Ishikawa (cell line): ENCODE measurements around the gene ZCCHC8.

Source experiments
- EP300 ChIP-seq: IDR thresholded peaks from 2 replicates; pipeline ENCODE4 v1.6.1; 2012; ENCODE audit warnings: borderline replicate concordance
- MAX ChIP-seq: IDR thresholded peaks from 2 replicates; pipeline ENCODE4 v1.6.1; 2012
- RAD21 ChIP-seq: IDR thresholded peaks from 2 replicates; pipeline ENCODE4 v1.6.1; 2012; ENCODE audit warnings: low read depth
- TAF1 ChIP-seq: IDR thresholded peaks from 2 replicates; pipeline ENCODE4 v1.6.1; 2012; ENCODE audit warnings: low read depth, mild to moderate bottlenecking
- TCF12 ChIP-seq: IDR thresholded peaks from 2 replicates; pipeline ENCODE4 v1.6.1; 2012; ENCODE audit warnings: low read depth
- USF1 ChIP-seq: IDR thresholded peaks from 2 replicates; pipeline ENCODE4 v1.6.1; 2012

- TF ChIP-seq RAD21 (no peak), MAX (no peak), EP300 (no peak), USF1 (no peak), TCF12 (no peak), TAF1 (no peak)
These were observed 14.5 kb upstream of the ZCCHC8 start for GRCh38 chr12:122515275-122515674.
